ENCODE measurements around the gene GPRC5B.

Gene GPRC5B

GRCh38 chr16:19810817-19811731 is 73.6 kb downstream of the GPRC5B start:
- no peak for DNase-seq (ENCODE audit: low read depth)

DNA sequence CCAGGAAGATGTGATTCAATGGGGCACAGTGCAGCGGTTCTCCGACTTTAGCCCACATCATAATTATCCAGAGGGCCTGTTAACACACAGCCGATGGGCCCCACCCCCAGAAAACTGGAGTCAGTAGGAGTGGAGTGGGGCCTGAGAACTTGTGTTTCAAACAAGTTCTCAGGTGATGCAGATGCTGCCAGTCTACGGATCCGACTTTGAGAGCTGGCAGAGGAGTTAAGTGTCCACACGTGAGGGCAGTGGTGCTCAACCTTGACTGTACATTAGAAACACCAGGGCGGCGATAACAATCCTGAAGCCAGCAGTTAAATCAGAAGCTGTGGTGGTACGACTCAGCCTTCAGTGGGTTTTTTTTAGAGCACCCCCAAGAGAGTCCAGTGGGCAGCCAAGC is 75.0 kb downstream of the GPRC5B start:
- no peak for DNase-seq (ENCODE audit: low read depth)

GRCh38 chr16:19809121-19809635 is 75.5 kb downstream of the GPRC5B start:
- DNase-seq (ENCODE audit: low read depth) = no peak

DNA sequence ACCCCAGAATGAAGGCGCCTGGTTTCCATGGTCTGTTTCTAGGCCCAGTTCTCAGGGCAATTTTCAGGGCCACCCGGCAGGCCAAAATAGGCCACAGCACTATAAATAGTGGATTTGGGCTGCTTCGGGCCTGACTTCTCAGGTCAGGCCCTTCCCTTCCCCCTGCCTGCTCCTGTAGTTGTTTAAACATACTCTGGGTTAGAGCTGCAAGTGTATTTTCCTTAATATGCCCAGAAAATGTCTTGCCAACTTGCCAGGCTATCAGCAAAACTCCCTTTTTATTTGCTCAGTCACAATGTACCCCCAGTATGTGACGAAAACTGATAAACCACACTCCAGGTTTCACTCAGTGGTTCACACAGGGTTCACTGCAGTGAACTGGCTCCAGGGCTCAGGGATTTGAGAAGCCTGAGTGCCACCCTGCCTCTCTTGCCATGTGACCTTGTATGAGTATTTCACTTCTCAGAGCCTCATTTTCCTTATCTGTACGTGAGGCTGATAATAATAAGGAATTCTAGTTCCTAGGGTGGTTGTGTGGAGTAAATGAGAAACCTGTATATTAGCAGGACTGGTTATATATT is 76.5 kb downstream of the GPRC5B start:
- DNase-seq (ENCODE audit: low read depth) = no peak

Measured in fibroblast of gingiva (primary cell).